HG02588 (cell line): ENCODE data around the gene SLC6A7.

Source experiments
- ATAC-seq: cut with Tn5 transposase; IDR thresholded peaks from one replicate; pipeline ENCODE4 v1.9.1; 2021; ENCODE audit warnings: mild to moderate bottlenecking, moderate library complexity; ENCODE audit not compliant: unreplicated experiment

Gene SLC6A7

GRCh38 chr5:150189326-150189725 lies 536 bp upstream of the SLC6A7 start:
- no peak for ATAC-seq

DNA sequence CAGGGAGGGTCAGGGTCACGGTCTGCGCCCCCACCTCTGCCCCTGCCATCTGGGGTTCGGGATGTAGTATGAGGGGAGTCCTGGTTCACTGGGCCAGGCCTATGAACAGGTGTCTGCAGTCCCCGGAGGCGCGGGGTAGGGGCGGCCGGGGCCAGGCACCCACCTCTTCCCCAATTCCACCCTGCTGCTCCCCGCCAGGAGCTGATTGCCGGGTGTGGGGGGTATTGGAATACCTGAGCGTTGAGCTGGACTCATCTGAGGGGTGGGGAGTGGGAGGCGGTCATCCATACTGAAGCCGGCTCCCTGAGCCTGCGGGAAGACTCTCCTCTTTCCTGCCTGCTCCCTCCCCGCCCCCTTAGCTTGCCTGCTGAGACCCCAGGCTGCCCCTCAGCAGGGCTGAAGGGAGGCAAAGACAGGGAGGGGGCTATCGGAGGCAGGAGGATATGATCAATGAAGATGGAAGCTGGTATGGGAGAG lies 679 bp downstream of the SLC6A7 start:
- no peak for ATAC-seq

DNA sequence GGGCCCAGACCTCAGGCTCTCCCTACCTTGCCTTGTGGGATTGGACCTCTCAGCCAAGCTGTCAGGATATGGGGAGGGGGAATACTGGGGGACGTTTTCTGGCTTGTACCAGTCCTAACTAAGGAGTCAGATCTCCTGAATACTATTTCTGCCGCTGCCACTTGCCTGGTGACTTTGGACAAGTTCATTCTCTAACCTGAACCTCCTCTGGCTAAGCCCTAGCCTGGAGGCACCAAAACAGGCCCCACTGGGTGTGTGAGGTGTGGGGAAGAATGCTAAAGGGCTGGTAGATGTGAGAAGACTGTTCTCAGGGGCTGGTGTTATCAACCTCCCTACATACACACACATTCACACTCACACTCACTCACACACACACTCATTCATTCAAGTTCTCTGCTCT lies 1.1 kb downstream of the SLC6A7 start:
- no peak for ATAC-seq

DNA sequence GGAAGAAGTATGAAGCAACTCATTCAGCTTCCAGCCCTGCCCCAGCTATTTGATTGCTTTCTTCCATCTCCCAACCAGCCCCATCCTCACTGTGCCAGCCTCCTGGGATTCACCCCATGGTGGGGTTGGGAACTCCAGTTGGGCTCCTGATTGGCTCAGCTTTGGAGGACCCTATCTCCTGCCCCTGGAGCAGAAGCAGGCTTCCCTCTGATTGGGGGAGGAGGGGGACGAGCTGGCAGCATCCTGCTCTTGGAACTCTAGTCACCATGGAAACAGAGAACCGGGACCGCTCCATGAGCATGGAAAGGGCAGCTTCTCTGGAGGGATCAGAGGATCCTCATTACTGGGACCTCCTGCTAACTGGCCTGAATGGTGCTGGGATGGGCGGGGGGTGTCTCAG lies 2.6 kb downstream of the SLC6A7 start:
- no peak for ATAC-seq

DNA sequence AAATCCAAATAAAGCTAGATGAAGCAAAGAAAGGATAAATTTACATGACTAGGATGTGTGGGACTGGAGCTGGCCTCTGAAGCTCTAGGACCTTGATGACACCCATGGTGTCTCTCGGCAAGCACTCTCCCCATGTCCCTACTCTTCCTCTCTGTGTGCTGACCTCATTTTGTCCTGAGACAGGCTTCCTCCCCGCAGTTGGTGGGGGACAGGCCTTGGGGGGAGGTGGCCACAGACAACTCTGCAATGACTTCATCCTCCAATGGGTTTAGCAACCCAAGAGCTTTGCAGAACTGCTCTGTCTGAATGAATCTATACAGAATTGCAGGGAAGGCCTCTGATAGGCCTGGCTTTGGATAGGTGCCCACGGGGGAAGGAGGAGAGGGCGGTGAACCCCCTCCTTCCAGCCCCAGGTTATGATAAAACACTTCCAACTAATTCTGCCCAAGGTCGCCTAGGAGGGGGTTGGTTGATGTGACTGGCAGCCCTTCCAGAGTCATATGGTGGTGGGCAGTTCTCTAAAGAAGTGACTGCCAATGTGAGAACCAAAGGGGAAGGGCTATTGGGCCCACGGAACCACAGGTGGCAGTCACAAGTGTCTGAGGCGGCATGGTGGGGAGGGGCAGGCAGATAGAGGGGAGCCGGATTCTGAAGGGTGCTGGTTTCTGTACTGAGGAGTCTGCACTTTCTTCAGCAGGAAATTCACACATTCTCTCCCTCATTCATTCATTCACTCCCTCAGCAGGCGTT lies 6.0 kb downstream of the SLC6A7 start:
- no peak for ATAC-seq

- ATAC-seq = no peak
Observed at GRCh38 chr5:150196514-150196913, 6.7 kb downstream of the SLC6A7 start.

- no peak for ATAC-seq
Observed at GRCh38 chr5:150196986-150197385, 7.1 kb downstream of the SLC6A7 start.

DNA sequence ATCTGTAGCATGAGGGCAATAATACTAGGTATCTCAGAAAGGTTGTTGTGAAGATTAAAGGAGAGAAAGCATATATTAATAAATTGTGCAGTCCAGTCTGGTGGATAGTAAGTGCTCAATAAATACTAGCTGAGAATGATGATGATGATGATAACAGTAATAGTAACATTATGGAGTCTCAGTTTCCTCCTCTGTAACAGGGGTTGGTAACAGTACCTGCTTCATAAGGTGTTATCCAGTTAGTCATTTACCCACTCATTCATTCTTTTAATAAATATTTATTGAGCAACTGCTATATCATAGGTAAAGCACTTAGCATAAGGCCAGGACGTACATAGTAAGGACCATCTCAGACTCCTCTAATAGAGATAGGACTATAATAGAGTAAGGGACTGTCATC lies 7.6 kb downstream of the SLC6A7 start:
- ATAC-seq = no peak

DNA sequence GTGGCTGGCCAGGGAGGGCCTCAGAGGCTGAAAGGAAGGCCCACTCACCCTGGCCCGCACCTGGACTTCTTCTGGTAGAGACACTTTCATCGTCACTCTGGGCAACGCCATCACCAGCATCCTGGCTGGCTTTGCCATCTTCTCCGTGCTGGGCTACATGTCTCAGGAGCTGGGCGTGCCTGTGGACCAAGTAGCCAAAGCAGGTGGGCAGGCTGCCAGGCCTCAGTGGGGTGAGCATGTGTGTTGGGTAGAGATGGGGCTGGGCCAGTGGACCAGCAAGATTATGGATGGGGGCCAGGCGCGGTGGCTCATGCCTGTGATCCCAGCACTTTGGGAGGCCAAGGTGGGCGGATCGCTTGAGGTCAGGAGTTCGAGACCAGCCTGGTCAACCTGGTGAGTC lies 12.6 kb downstream of the SLC6A7 start:
- ATAC-seq = no peak

DNA sequence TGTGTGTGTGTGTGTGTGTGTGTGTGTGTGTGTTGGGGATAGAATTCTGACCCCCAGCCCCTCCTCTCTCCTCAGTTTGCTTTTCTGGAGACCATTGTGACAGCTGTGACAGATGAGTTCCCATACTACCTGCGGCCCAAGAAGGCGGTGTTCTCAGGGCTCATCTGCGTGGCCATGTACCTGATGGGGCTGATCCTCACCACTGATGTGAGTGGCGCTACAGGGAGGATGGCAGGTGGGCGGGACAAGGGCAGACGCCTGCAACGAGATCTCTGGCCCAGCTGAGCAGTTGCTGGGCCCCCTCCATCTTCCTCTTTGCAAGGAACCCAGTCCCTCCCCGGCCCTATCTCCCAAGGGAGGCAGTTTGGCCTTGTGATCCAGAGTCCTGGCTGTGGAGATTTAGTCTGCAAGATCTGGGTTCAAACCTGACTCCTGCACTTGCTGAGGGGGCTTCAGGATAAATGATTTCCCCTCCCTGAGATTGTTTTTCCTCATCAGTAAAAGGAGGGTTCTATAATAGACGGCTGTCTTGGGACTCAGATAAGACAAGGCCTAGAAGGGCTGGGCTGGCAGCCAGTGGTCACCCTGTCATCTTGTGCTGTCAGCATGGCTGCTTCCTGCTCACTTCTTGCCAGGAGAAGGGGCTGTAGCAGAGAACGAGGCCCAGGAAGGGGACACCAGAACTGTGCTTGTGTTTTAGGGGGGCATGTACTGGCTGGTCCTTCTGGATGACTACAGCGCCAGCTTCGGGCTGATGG lies 14.1 kb downstream of the SLC6A7 start:
- ATAC-seq = no peak

GRCh38 chr5:150204590-150204960 lies 14.7 kb downstream of the SLC6A7 start:
- ATAC-seq = no peak

GRCh38 chr5:150206098-150206778 lies 16.4 kb downstream of the SLC6A7 start:
- ATAC-seq = no peak

DNA sequence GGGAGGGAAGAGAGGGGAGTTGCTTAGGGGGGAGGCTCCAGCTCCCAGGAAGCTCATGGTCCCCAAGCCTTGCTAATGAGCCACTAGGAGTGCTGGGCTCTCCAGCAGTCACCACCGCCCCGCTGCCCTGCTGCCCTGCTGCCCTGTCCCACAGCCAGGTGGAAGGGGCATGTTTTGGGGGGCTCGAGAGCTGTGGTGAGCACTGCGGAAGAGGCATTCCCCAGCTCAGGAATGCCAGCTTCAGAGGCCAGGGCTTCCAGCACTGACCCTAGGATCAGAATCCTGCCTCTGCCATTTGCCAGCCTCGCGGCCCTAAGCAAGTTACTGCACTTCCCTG lies 16.9 kb downstream of the SLC6A7 start:
- ATAC-seq = no peak

- no peak for ATAC-seq
Observed at GRCh38 chr5:150208187-150209098, 18.6 kb downstream of the SLC6A7 start.

GRCh38 chr5:150209099-150209635 lies 19.3 kb downstream of the SLC6A7 start:
- no peak for ATAC-seq

DNA sequence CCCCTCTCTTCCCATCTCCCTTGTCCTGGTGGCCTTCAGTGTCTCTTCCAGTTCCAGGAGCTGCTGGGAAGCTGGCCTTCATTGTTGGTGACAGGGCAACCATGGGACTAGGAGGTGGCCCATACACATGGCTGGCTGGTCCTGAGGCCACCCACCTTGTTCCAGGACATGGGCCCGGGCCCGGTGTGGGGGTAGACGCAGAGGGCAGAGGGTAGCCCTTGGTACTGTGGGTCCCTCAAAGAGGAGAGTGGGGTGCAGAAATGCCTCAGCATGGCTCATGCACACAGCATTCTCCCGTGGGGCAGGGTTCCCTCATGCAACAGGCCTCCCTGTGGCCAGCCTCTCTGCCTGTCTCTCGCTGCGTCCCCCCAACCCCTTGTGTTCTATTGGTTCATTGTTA lies 20.8 kb downstream of the SLC6A7 start:
- ATAC-seq = no peak

- ATAC-seq = no peak
Observed at GRCh38 chr5:150211156-150212030, 21.5 kb downstream of the SLC6A7 start.

DNA sequence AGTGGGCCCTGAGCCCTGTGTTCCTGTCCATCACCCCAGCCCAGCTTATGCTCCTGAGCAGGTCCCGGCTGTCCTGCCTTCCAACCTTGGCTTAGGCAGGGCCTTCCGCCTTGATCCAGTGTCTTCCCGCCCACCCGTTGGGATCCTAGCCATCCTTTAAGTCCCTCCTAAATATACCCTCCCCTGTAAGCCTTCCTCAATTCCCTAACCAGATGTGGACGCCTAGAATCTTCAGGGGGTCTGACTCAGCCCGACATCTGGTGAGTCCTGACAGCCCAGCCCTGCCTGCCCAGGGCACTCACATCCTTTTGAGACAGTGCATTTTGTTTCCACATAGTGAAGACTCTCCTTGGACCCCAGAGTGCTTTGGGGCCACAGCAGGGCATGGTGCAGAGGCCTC lies 23.7 kb downstream of the SLC6A7 start:
- ATAC-seq = no peak

- ATAC-seq = no peak
Observed at GRCh38 chr5:150214289-150214688, 24.4 kb downstream of the SLC6A7 start.
